HTERT RPE-1 (cell line): Measurements from ENCODE around the gene CDC45.

Source experiments
- in situ Hi-C: fragments of 300-500 bp; cut with MboI; formaldehyde crosslinking; loops from 4 replicates; pipeline ENCODE4 v1.14.3; 2020; ENCODE audit warnings: low sequenced_read_pairs

Gene CDC45

DNA sequence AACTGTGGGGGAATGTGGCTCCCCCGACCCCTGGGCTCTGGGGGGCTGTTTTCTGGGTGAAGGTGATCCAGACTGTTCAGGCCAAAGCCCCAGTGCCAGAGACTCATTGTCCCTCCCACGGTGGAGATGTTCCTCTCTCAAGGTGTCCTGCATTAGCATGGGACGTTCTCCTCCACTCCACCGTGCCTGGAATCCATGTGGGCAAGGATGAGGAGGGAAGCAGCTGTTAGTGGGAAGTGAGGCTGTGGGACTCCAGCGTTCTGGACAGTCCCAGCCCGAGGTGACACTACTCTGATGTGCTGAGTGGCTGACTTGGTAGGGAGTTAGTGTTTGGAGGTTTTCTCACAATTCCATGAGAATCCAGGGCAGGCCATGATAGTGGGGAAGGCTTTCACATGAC, 75.9 kb downstream of the CDC45 start:
- in situ Hi-C loops = no loop called here

DNA sequence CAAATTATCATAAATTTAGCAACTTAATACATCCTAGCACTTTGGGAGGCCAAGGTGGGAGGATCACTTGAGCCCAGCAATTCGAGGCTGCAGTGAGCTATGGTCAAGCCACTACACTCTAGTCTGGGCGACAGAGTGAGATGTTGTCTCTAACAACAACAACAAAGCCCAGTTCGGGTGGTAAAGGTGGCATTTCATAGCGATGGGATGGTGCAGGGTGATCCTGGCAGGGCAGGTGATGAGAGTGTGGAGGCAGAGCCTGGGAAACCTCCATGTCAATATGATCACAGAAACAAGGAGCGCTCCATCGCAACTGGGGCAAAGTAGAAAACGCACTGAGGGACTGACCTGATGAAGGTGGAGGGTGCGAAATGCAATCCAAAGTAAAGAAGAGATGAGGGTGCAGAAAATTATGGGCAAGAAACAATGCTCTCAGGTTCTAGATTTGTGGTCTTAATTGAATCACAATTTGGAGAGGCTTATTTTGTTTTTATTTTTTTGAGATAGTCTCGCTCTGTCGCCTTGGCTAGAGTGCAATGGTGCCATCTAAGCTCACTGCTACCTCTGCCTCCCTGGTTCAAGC, 77.3 kb downstream of the CDC45 start:
- in situ Hi-C loops = no loop called here

DNA sequence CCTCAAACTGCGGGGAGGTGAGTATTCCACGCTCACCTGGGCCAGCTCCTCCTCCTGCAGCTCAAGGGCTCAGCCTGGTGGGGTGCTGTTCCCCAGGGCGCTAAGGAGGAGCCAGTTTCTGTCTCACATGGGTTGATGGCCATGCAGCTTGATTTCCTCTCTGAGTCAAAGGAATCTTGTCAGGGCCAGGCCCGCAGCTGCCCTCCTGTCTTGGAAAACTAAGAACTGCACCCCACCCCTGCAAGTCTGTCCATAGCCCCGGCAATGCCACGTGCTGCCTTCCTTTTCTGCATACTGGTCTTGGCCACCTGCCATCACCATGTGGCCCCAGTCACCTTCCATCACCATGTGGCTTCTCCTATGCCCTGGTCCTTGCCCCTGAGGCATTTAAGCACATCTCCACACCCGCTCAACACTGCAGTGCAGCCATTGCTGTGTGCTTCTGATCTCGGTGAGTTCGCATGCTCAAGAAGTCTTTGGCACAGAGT, 79.6 kb downstream of the CDC45 start:
- in situ Hi-C loops = no loop called here

- in situ Hi-C loops = no loop called here
These were observed 80.2 kb downstream of the CDC45 start for GRCh38 chr22:19559956-19560355.

DNA sequence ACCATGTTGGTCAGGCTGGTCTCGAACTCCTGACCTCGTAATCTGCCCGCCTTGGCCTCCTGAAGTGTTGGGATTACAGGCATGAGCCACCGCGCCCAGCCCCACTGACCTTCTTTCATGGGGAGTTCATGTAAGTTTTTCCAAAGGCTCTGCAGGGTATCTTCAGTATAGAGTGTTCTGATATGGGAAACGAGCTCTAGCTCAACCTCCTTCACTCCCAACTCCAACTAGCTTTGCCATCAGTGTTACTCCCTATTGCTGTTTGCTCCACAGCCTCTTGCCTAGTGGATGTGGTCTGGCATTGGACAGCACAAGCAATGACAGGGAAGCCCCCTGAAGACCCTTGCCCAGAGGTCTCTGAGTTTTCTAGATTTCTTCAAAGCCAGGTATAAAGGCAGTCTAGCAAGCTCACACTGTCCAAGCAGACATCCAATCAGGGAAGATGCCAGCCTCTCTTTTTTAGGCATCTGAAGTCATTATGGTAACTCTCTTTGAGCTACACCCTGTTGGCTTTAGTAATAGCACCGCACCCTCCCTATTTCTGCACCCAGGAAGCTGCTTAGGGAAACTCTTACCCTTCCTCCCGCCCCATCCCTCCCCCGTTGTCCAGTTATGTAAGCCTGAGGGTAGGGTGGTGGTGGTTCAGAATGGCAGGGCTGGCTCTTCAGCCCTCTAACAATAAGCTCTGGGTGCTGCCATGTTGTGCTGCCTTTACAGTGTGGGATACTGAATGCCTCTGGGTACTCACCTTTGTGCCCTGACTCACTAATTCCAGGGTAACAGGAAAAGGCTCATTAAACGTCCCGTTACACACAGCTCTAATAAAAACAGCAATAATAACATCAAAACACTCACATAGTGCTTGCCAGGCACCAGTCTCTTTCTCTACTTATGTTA, 85.9 kb downstream of the CDC45 start:
- in situ Hi-C loops = no loop called here

- in situ Hi-C loops = no loop called here
These were observed 86.8 kb downstream of the CDC45 start for GRCh38 chr22:19566279-19567156.

- in situ Hi-C loops = no loop called here
These were observed 87.7 kb downstream of the CDC45 start for GRCh38 chr22:19567157-19568009.

- in situ Hi-C loops = no loop called here
These were observed 88.9 kb downstream of the CDC45 start for GRCh38 chr22:19568337-19569275.

DNA sequence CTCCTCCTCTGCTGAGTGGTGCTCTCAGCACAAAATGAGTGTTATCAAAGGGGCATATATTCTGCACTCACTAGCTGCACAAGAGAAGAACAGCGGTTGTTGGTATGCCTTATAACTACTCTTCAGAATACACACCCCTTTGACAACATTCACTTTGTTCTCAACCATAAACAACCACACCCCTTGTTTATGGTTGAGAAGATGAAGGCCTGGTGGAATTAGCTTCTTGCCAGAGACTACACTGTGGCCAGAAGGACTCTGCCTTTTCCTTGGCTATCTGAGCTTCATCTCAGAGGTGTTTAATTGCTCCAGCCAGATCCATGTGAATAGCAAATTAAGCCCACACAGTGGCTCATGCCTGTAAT, 89.5 kb downstream of the CDC45 start:
- in situ Hi-C loops = no loop called here

DNA sequence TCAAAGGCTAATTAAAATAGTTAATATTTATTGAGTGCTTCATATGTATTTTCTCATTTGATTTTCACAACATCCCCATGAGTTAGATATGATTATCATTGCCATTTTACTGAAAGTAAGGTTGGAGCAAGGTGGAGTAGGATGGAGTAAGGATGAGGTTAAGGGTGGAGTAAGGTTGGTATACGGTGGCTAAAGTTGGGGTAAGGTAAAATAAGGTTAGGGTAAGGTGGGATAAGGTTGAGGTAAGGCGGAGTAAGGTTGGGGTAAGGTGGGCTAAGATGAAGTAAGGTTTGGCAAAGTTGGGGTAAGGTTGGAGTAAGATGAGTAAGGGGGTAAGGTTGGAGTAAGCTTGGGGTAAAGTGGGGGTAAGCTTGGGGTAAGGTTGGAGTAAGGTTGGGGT, 90.3 kb downstream of the CDC45 start:
- in situ Hi-C loops = no loop called here
